GM12878 (cell line): ENCODE data around the gene ZER1. TPM values are rescaled to one million over a fixed set of nuclear protein-coding genes. Genes with fewer than 3 reads are reported as not detected.

Experiments used
- ATAC-seq: fragments of 200-7000 bp; cut with Tn5 transposase; 3 replicates; pipeline ENCODE4 v1.9.1; 2020; ENCODE audit warnings: mild to moderate bottlenecking, moderate library complexity
- BruUV-seq: library from RNA; stranded (reverse); fragments of 400-500 nt; replicated peaks from 2 replicates; lab custom pipeline; 2021; lab: Mats Ljungman, UMichigan
- CTCF ChIA-PET: fragments of 300-600 bp; sonication (Branson Sonifier 250); formaldehyde crosslinking; extraction: SDS; loops from one replicate; lab custom pipeline; 2021; ENCODE audit warnings: inconsistent platforms; lab: Yijun Ruan, JAX
- POLR2A ChIA-PET: fragments of 350-600 bp; formaldehyde crosslinking; extraction: SDS; loops from one replicate; lab custom pipeline; 2021; ENCODE audit warnings: inconsistent platforms; lab: Charles Lee
- RAD21 ChIA-PET: fragments of 300-600 bp; sonication (Branson Sonifier 250); formaldehyde crosslinking; loops from one replicate; lab custom pipeline; 2023; ENCODE audit warnings: antibody characterized with exemption; ENCODE audit not compliant: unreplicated experiment; lab: Charles Lee
- SMC1A ChIA-PET: fragments of 300-600 bp; sonication (Branson Sonifier 250); formaldehyde crosslinking; loops from one replicate; lab custom pipeline; 2023; ENCODE audit not compliant: unreplicated experiment, uncharacterized antibody; lab: Charles Lee
- DNase-seq: peaks from one replicate; pipeline ENCODE4 v3.0.0-alpha.2; 2011; ENCODE audit warnings: low read depth, low spot score
- FAIRE-seq: peaks from 3 replicates; lab custom pipeline; 2011; peaks lifted over from hg19 to GRCh38; lab: Jason Lieb, UNC
- H2AFZ ChIP-seq: 2 replicates; pipeline ENCODE4 v1.6.0; 2011; ENCODE audit warnings: low read depth, low read length, control low read depth; ENCODE audit not compliant: control insufficient read depth
- H3K27ac ChIP-seq: 2 replicates; pipeline ENCODE4 v1.5.1; 2011; ENCODE audit warnings: control low read depth; ENCODE audit not compliant: control insufficient read depth, insufficient read depth
- H3K27me3 ChIP-seq, 2 experiments: replicated peaks in 1 of 2; 2 replicates each; pipeline versions ENCODE4 v1.6.0 to v1.6.1; 2011; ENCODE audit warnings: low read length in 1 of 2; ENCODE audit not compliant: control insufficient read depth in 2 of 2, insufficient read depth in 2 of 2
- H3K36me3 ChIP-seq, 2 experiments: 2 replicates each; pipeline ENCODE4 v1.5.1; 2011; ENCODE audit warnings: low read length in 1 of 2; ENCODE audit not compliant: control insufficient read depth in 2 of 2, insufficient read depth in 2 of 2
- H3K4me1 ChIP-seq: 2 replicates; pipeline ENCODE4 v1.6.1; 2011; ENCODE audit warnings: mild to moderate bottlenecking, low read length, moderate library complexity, mixed read lengths; ENCODE audit not compliant: control insufficient read depth, insufficient read depth
- H3K4me2 ChIP-seq: 2 replicates; pipeline ENCODE4 v1.6.0; 2011; ENCODE audit warnings: control low read depth; ENCODE audit not compliant: control insufficient read depth, insufficient read depth
- H3K4me3 ChIP-seq: fragments of 200-600 bp; sonication (generic); 2 replicates; pipeline ENCODE4 v1.5.1; 2016
- H3K79me2 ChIP-seq: 2 replicates; pipeline ENCODE4 v1.6.0; 2011; ENCODE audit warnings: low read length; ENCODE audit not compliant: control insufficient read depth, insufficient read depth
- H3K9ac ChIP-seq: 2 replicates; pipeline ENCODE4 v1.8.0; 2011; ENCODE audit warnings: low read length, control low read depth, mixed read lengths; ENCODE audit not compliant: control insufficient read depth, insufficient read depth
- H3K9me3 ChIP-seq: replicated peaks from 3 replicates; pipeline ENCODE4 v1.5.1; 2011; ENCODE audit warnings: mild to moderate bottlenecking, low read length; ENCODE audit not compliant: control insufficient read depth, insufficient read depth
- H4K20me1 ChIP-seq: 2 replicates; pipeline ENCODE4 v1.6.0; 2011; ENCODE audit not compliant: control insufficient read depth, insufficient read depth
- BACH1 ChIP-seq: fragments of 450-650 bp; IDR thresholded peaks from 2 replicates; pipeline ENCODE4 v1.6.1; 2017; ENCODE audit warnings: mild to moderate bottlenecking, borderline replicate concordance
- BCLAF1 ChIP-seq: fragments of 450-650 bp; IDR thresholded peaks from 2 replicates; pipeline ENCODE4 v1.6.1; 2017; ENCODE audit warnings: antibody characterized with exemption, mild to moderate bottlenecking, moderate library complexity
- CHD1 ChIP-seq: IDR thresholded peaks from 2 replicates; pipeline ENCODE4 v1.6.1; 2012; ENCODE audit warnings: low read depth, low read length, improper control_type of control experiment
- ESRRA ChIP-seq: IDR thresholded peaks from 2 replicates; pipeline ENCODE4 v1.6.1; 2012; ENCODE audit warnings: mild to moderate bottlenecking, low read length, improper control_type of control experiment
- GATAD2B ChIP-seq: fragments of 450-650 bp; conservative IDR thresholded peaks from 2 replicates; pipeline ENCODE4 v1.6.1; 2017; ENCODE audit warnings: low read depth, mild to moderate bottlenecking, moderate library complexity
- SIN3A ChIP-seq: IDR thresholded peaks from 2 replicates; pipeline ENCODE4 v1.6.1; 2012; ENCODE audit warnings: low read depth, low read length, improper control_type of control experiment
- SREBF2 ChIP-seq: IDR thresholded peaks from 2 replicates; pipeline ENCODE4 v1.6.1; 2012; ENCODE audit warnings: mild to moderate bottlenecking, low read length
- USF1 ChIP-seq: IDR thresholded peaks from 2 replicates; pipeline ENCODE4 v1.6.1; 2011; ENCODE audit warnings: borderline replicate concordance, low read depth, mild to moderate bottlenecking, moderate library complexity, mixed read lengths, low read length; ENCODE audit not compliant: insufficient read depth; ENCODE audit errors: extremely low read length
- ZNF24 ChIP-seq: fragments of 450-650 bp; IDR thresholded peaks from 2 replicates; pipeline ENCODE4 v1.6.1; 2017; ENCODE audit warnings: antibody characterized with exemption, mild to moderate bottlenecking
- ZNF274 ChIP-seq: IDR thresholded peaks from one replicate; pipeline ENCODE4 v1.8.0; 2011; ENCODE audit not compliant: insufficient read length, insufficient read depth
- WGBS: methylation state at CpG from one replicate; pipeline ENCODE4 v1.1.6; 2016; ENCODE audit warnings: low lambda C conversion rate; ENCODE audit not compliant: insufficient replicate concordance, insufficient coverage; ENCODE audit errors: missing lambda C conversion rate; 5-methylcytosine and 5-hydroxymethylcytosine counted together
- in situ Hi-C: fragments of 300-500 bp; cut with MboI; formaldehyde crosslinking; loops from 9 replicates; pipeline ENCODE4 v1.14.3; 2018; ENCODE audit warnings: mixed read lengths
- intact Hi-C: fragments of 100-400 bp; cut with micrococcal nuclease; formaldehyde crosslinking; loops from one replicate; pipeline ENCODE4 v1.14.2; 2022; ENCODE audit not compliant: unreplicated experiment
- polyA plus RNA-seq, 11 experiments: library from polyadenylated mRNA; depleted of rRNA in 4 of 11; unstranded in 6 of 11; stranded (reverse) in 5 of 11; fragments of >200 nt; fragmentation: Nextera tagmentation in 4 of 11; fragmentation: Illumina TruSeq in 1 of 11; extraction: Ambion mirVana in 4 of 11; extraction: Trizol in 1 of 11; gene quantifications; 1 replicate in 1 of 11; 2 replicates in 10 of 11; pipeline versions ENCODE4 v1.2.1 to v1.2.3, GENCODE V29; 2011 to 2016; ENCODE audit warnings: inconsistent platforms in 2 of 11, missing spikeins in 2 of 11, low read depth in 1 of 11
- total RNA-seq, 4 experiments: library from RNA; depleted of rRNA in 3 of 4; stranded (reverse); fragments of >200 nt in 3 of 4; fragmentation: Illumina TruSeq in 1 of 4; extraction: Trizol in 1 of 4; gene quantifications; 2 replicates each; pipeline versions ENCODE4 v1.2.1 to v1.2.3, GENCODE V29; 2013 to 2021

Gene ZER1
- total and polyA plus RNA-seq, 10 of the 15 experiments (the other 5 are each of a cell fraction or from before 2014, with no cell fraction given), result 0.32 to 16.9 (median 7.9) TPM

GRCh38 chr9:128727640-128728248 lies 44.0 kb downstream of the ZER1 start:
- H3K36me3 ChIP-seq, result no peaks in the 10 kb centered on the region; a peak in 1 of 4 replicates
- WGBS, result 74% methylated on average over 5 of the region's 5 CpGs
- no peak overlapping the region for H3K4me2 ChIP-seq
- ChIA-PET SMC1A (no interaction called here), POLR2A (no interaction called here), RAD21 (no interaction called here), CTCF (no interaction called here)
- no TSS peak for BruUV-seq
- no peak for FAIRE-seq
- no peak for DNase-seq
- no peak overlapping the region for H3K9ac ChIP-seq
- no peaks in the 10 kb centered on the region for H4K20me1 ChIP-seq
- H2AFZ ChIP-seq, result no peak overlapping the region
- no peaks in the 10 kb centered on the region for H3K27me3 ChIP-seq
- TF ChIP-seq ZNF24, result no peak
- no peak for TF ChIP-seq SREBF2
- TF ChIP-seq SIN3A, result no peak
- TF ChIP-seq GATAD2B, result no peak
- no peak for TF ChIP-seq USF1
- no peak for TF ChIP-seq ESRRA
- no peak for TF ChIP-seq BCLAF1
- no peak for TF ChIP-seq BACH1
- TF ChIP-seq CHD1, result no peak
- no peak for TF ChIP-seq ZNF274
- H3K4me1 ChIP-seq, result peaks cover 5% of the 10 kb centered on the region
- in situ Hi-C loops (no loop called here), intact Hi-C loops (no loop called here)
- H3K9me3 ChIP-seq, result no peaks in the 10 kb centered on the region
- H3K79me2 ChIP-seq, result peaks cover 15% of the 10 kb centered on the region
- no peak overlapping the region for H3K4me3 ChIP-seq
- H3K27ac ChIP-seq, result no peak overlapping the region
- ATAC-seq, result no peak
